SK-N-SH (cell line): Measurements from ENCODE around the gene PARD3B. TPM values are rescaled to one million over a fixed set of nuclear protein-coding genes. Genes with fewer than 3 reads are reported as not detected.

Experiments
- CTCF ChIA-PET: fragments of 300-600, 350-600 bp; formaldehyde crosslinking; extraction: SDS; loops from one replicate; lab custom pipeline; 2021; lab: Yijun Ruan, JAX
- POLR2A ChIA-PET: fragments of 350-600 bp; sonication (Branson Sonifier 250); formaldehyde crosslinking; extraction: SDS; loops from one replicate; lab custom pipeline; 2020; ENCODE audit warnings: antibody characterized with exemption, inconsistent platforms; lab: Yijun Ruan, JAX
- DNase-seq: peaks from one replicate; pipeline ENCODE4 v3.0.0; 2012
- H2AFZ ChIP-seq: fragments of 200-600 bp; sonication (generic); 2 replicates; pipeline ENCODE4 v1.8.1; 2016; ENCODE audit warnings: antibody characterized with exemption, mild to moderate bottlenecking, low read depth
- H3F3A ChIP-seq: fragments of 200-600 bp; sonication (generic); replicated peaks from 2 replicates; pipeline ENCODE3; 2016; ENCODE audit warnings: antibody characterized with exemption, mild to moderate bottlenecking; ENCODE audit not compliant: insufficient read depth
- H3K27ac ChIP-seq, 2 experiments: fragments of 200-500 bp in 1 of 2; fragments of 200-600 bp in 1 of 2; sonication (Bioruptor generic) in 1 of 2; sonication (generic), shearing (Covaris generic) in 1 of 2; 2 replicates each; pipeline versions ENCODE4 v1.5.1 to v1.6.1; 2014 to 2016; ENCODE audit warnings: low read depth in 2 of 2, inconsistent platforms in 1 of 2, low read length in 1 of 2, mild to moderate bottlenecking in 1 of 2, mixed read lengths in 1 of 2
- H3K27me3 ChIP-seq: fragments of 200-600 bp; sonication (generic), shearing (Covaris generic); 2 replicates; pipeline ENCODE4 v1.6.1; 2016; ENCODE audit warnings: mixed run types; ENCODE audit not compliant: insufficient read depth
- H3K36me3 ChIP-seq, 2 experiments: fragments of 200-500 bp in 1 of 2; fragments of 200-600 bp in 1 of 2; sonication (Bioruptor generic) in 1 of 2; sonication (generic) in 1 of 2; replicated peaks in 1 of 2; 2 replicates each; pipeline versions ENCODE3 to v1.5.1; 2014 to 2016; ENCODE audit warnings: low read length in 1 of 2, mild to moderate bottlenecking in 1 of 2; ENCODE audit not compliant: insufficient read depth in 2 of 2, control insufficient read depth in 1 of 2
- H3K4me1 ChIP-seq, 2 experiments: fragments of 200-500 bp in 1 of 2; fragments of 200-600 bp in 1 of 2; sonication (Bioruptor generic) in 1 of 2; sonication (generic), shearing (Covaris generic) in 1 of 2; 2 replicates each; pipeline versions ENCODE4 v1.5.1 to v1.6.1; 2014 to 2016; ENCODE audit warnings: low read depth in 1 of 2, low read length in 1 of 2, mixed run types in 1 of 2; ENCODE audit not compliant: insufficient read depth in 2 of 2, control insufficient read depth in 1 of 2
- H3K4me2 ChIP-seq: fragments of 200-600 bp; sonication (generic), shearing (Covaris generic); 2 replicates; pipeline ENCODE4 v1.6.1; 2017; ENCODE audit warnings: mixed run types
- H3K4me3 ChIP-seq, 2 experiments: fragments of 200-500 bp in 1 of 2; fragments of 200-600 bp in 1 of 2; sonication (Bioruptor generic) in 1 of 2; sonication (generic), shearing (Covaris generic) in 1 of 2; 2 replicates each; pipeline versions ENCODE4 v1.5.1 to v1.8.1; 2014 to 2016; ENCODE audit warnings: low read depth in 2 of 2, inconsistent platforms in 1 of 2, low read length in 1 of 2, mild to moderate bottlenecking in 1 of 2, mixed read lengths in 1 of 2, moderate library complexity in 1 of 2
- H3K79me2 ChIP-seq: fragments of 200-600 bp; sonication (generic); 2 replicates; pipeline ENCODE4 v1.8.1; 2017; ENCODE audit warnings: mild to moderate bottlenecking; ENCODE audit not compliant: insufficient read depth
- H3K9ac ChIP-seq: fragments of 200-600 bp; sonication (generic); 2 replicates; pipeline ENCODE4 v1.6.1; 2017; ENCODE audit warnings: mixed run types
- H3K9me2 ChIP-seq: fragments of 200-600 bp; sonication (generic); 2 replicates; pipeline ENCODE4 v1.6.1; 2017; ENCODE audit warnings: mixed run types
- H3K9me3 ChIP-seq: fragments of 200-600 bp; sonication (generic); 2 replicates; pipeline ENCODE4 v1.6.1; 2017; ENCODE audit warnings: mixed run types, mild to moderate bottlenecking, moderate library complexity
- H4K20me1 ChIP-seq: fragments of 200-600 bp; sonication (generic); 2 replicates; pipeline ENCODE4 v1.6.1; 2017; ENCODE audit warnings: mild to moderate bottlenecking, mixed run types; ENCODE audit not compliant: insufficient read depth
- CHD2 ChIP-seq: fragments of 150-350 bp; IDR thresholded peaks from 2 replicates; pipeline ENCODE4 v1.6.1; 2018; ENCODE audit warnings: low read length; ENCODE audit not compliant: partially characterized antibody
- CTCF ChIP-seq: fragments of 200-600 bp; sonication (generic); IDR thresholded peaks from 2 replicates; pipeline ENCODE4 v1.6.1; 2017; ENCODE audit warnings: antibody characterized with exemption, mild to moderate bottlenecking, moderate library complexity
- ELF1 ChIP-seq: IDR thresholded peaks from 2 replicates; pipeline ENCODE4 v1.4.0; 2012
- FOSL2 ChIP-seq: IDR thresholded peaks from 2 replicates; pipeline ENCODE4 v1.4.0; 2012; ENCODE audit warnings: low read depth, mild to moderate bottlenecking, moderate library complexity, borderline replicate concordance
- JUND ChIP-seq: IDR thresholded peaks from 2 replicates; pipeline ENCODE4 v1.4.0; 2012
- MEF2A ChIP-seq: IDR thresholded peaks from 2 replicates; pipeline ENCODE4 v1.4.0; 2012; ENCODE audit warnings: low read depth, borderline replicate concordance
- MXI1 ChIP-seq: IDR thresholded peaks from 2 replicates; pipeline ENCODE4 v1.6.1; 2012; ENCODE audit warnings: mild to moderate bottlenecking, low read depth, low read length, improper control_type of control experiment
- NFIC ChIP-seq: IDR thresholded peaks from 2 replicates; pipeline ENCODE4 v1.4.0; 2012; ENCODE audit warnings: borderline replicate concordance
- PBX3 ChIP-seq: IDR thresholded peaks from 2 replicates; pipeline ENCODE4; 2012
- RXRA ChIP-seq: IDR thresholded peaks from 2 replicates; pipeline ENCODE4 v1.4.0; 2012; ENCODE audit warnings: low read depth, mild to moderate bottlenecking, borderline replicate concordance
- SIN3A ChIP-seq: IDR thresholded peaks from 2 replicates; pipeline ENCODE4 v1.6.1; 2012; ENCODE audit warnings: low read depth, mild to moderate bottlenecking, low read length, moderate library complexity, borderline replicate concordance
- USF1 ChIP-seq: IDR thresholded peaks from 2 replicates; pipeline ENCODE4 v1.4.0; 2012; ENCODE audit warnings: low read depth, borderline replicate concordance
- USF2 ChIP-seq: fragments of 150-350 bp; IDR thresholded peaks from 2 replicates; pipeline ENCODE4 v1.6.1; 2017; ENCODE audit warnings: antibody characterized with exemption, low read length, low read depth, borderline replicate concordance
- YY1 ChIP-seq: IDR thresholded peaks from 2 replicates; pipeline ENCODE4 v1.4.0; 2012; ENCODE audit warnings: low read depth, mild to moderate bottlenecking
- WGBS: methylation state at CpG from one replicate; pipeline ENCODE4 v1.1.6; 2017; ENCODE audit warnings: low lambda C conversion rate; 5-methylcytosine and 5-hydroxymethylcytosine counted together
- polyA plus RNA-seq, 3 experiments: library from polyadenylated mRNA; depleted of rRNA; stranded (reverse); fragments of >200 nt; gene quantifications; 2 replicates each; pipeline ENCODE4 v1.2.3, GENCODE V29; 2012
- TF ChIP-seq, protein P1 (sequence below): fragments of 150-350 bp; IDR thresholded peaks from 2 replicates; pipeline ENCODE4 v1.6.1; 2016; ENCODE audit warnings: mild to moderate bottlenecking, low read depth, low read length

The PARD3B gene
- polyA plus RNA-seq, 1 of the 3 experiments (the other 2 are of a cell fraction), result 0.87 TPM

DNA sequence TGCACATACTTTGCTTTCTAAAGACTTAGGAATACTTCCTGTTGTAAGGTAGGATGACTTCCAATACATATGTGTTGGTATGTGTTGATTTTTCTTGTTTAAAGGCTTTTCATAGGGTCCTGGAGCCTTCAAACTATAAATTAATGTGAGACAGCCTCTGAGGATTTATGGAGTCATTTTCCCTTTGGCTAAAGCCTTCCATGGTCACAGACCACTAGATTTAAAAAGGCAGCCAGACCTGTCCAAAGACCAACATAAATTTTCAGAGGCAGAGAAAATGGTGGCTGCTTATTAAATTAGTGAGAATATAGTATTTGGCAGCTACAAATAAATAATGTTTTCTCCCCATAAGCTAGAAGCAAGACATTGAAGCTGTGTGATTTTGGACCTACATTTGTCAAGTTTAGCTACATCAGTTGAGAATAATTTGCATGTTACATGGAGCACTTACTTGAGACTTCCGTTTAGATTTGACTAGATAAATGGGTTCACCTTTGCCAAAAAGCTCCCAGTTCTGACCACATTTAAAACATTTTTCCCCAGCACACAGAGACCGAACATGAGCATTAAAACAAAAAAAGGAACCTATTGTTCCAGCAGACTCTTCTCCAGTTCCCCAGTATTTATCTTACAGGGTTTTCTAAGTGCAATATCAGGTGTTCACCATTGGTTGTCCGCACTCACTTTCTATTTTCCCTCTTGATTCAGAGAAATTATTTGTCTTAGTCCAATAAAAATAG is 402.9 kb downstream of the PARD3B start:
- Histone ChIP-seq H3K4me3 (no peak overlapping the region), H3K27me3 (no peaks in the 10 kb centered on the region), H3K27ac (no peak overlapping the region), H3K4me1 (peaks cover 0 to 11% of the 10 kb centered on the region in 2 experiments; a peak in 1 of 4 replicates), H3F3A (peaks cover 4% of the 10 kb centered on the region), H3K9me2 (no peaks in the 10 kb centered on the region), H4K20me1 (no peaks in the 10 kb centered on the region)
- TF ChIP-seq JUND, result no peak
- no peak for TF ChIP-seq USF1
- no peak for TF ChIP-seq MXI1
- TF ChIP-seq FOSL2, result no peak
- no peak for TF ChIP-seq USF2
- TF ChIP-seq PBX3, result no peak
- TF ChIP-seq CHD2, result no peak
- TF ChIP-seq SIN3A, result no peak
- no peak for TF ChIP-seq YY1
- TF ChIP-seq, protein P1, sequence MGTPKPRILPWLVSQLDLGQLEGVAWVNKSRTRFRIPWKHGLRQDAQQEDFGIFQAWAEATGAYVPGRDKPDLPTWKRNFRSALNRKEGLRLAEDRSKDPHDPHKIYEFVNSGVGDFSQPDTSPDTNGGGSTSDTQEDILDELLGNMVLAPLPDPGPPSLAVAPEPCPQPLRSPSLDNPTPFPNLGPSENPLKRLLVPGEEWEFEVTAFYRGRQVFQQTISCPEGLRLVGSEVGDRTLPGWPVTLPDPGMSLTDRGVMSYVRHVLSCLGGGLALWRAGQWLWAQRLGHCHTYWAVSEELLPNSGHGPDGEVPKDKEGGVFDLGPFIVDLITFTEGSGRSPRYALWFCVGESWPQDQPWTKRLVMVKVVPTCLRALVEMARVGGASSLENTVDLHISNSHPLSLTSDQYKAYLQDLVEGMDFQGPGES, result no peak
- TF ChIP-seq NFIC, result no peak
- no peak for TF ChIP-seq RXRA
- no peak for TF ChIP-seq ELF1
- TF ChIP-seq MEF2A, result no peak
- TF ChIP-seq CTCF, result no peak
- TF ChIP-seq, all 33 proteins: peak for 0
- H3K9ac ChIP-seq, result no peak overlapping the region
- no peaks in the 10 kb centered on the region for H3K79me2 ChIP-seq
- no peaks in the 10 kb centered on the region for H3K9me3 ChIP-seq
- H3K36me3 ChIP-seq, result no peaks in the 10 kb centered on the region
- ChIA-PET CTCF (no interaction called here), POLR2A (no interaction called here)
- no peak overlapping the region for H3K4me2 ChIP-seq
- H2AFZ ChIP-seq, result no peak overlapping the region
- no peak for DNase-seq
- WGBS, result 86% methylated on average over 3 of the region's 3 CpGs
